ENCODE data around the gene PPP2R3A. TPM values are rescaled to one million over a fixed set of nuclear protein-coding genes. Genes with fewer than 3 reads are reported as not detected.

PPP2R3A gene
- total RNA-seq, 1 donor: 0.52 TPM

GRCh38 chr3:135990903-135991302, 25.4 kb downstream of the PPP2R3A start:
- Histone ChIP-seq H3K9me3 (ENCODE audit: low read depth, low read length) (no peaks in the 10 kb centered on the region), H3K4me3 (ENCODE audit: low read length) (no peak overlapping the region), H3K27me3 (ENCODE audit: insufficient read depth, low read length) (no peaks in the 10 kb centered on the region), H3K4me1 (ENCODE audit: insufficient read depth, low read length) (no peaks in the 10 kb centered on the region)

DNA sequence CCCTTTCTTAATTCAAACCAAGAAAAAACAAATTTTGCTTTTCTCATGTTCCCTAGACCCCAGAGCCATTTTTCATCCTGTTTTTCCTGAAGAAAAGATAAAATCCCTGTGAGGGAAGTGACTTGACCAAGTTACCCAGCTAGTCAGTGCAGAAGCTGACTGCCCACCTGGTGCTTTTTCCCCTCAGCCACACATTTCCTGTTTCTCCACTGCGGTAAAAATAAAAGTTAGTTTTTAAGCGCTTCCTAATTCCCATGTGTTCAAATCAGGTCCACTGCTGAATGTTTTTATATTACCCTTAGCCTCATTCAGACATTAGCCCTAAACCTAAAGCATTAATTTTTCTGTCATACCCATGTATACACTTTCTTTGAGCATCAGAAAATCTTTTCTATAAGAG, 26.1 kb downstream of the PPP2R3A start:
- Histone ChIP-seq H3K9me3 (ENCODE audit: low read depth, low read length) (no peaks in the 10 kb centered on the region), H3K4me3 (ENCODE audit: low read length) (no peak overlapping the region), H3K4me1 (ENCODE audit: insufficient read depth, low read length) (no peaks in the 10 kb centered on the region), H3K27me3 (ENCODE audit: insufficient read depth, low read length) (no peaks in the 10 kb centered on the region)

DNA sequence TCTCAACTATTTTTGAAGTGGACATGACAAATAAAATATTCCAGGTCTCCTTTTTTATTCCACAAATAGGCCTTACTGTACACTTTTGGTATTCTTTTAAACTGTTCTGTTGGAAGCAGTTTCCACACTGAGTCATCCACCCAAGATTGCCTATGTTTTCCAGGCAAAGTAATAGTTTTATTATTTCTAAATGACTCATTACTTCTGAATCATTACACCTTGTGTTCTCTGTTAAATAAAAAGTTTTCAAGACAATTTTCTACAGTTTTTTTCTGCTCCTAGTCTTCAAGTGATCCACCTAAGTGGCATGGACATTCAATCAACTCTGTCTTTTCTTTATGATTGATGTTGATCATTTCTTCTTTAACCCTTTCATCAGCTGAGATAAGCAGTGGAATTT, 26.5 kb downstream of the PPP2R3A start:
- H3K27me3 ChIP-seq (ENCODE audit: insufficient read depth, low read length): no peaks in the 10 kb centered on the region
- H3K4me3 ChIP-seq (ENCODE audit: low read length): no peak overlapping the region
- no peaks in the 10 kb centered on the region for H3K4me1 ChIP-seq (ENCODE audit: insufficient read depth, low read length)
- H3K9me3 ChIP-seq (ENCODE audit: low read depth, low read length): no peaks in the 10 kb centered on the region

DNA sequence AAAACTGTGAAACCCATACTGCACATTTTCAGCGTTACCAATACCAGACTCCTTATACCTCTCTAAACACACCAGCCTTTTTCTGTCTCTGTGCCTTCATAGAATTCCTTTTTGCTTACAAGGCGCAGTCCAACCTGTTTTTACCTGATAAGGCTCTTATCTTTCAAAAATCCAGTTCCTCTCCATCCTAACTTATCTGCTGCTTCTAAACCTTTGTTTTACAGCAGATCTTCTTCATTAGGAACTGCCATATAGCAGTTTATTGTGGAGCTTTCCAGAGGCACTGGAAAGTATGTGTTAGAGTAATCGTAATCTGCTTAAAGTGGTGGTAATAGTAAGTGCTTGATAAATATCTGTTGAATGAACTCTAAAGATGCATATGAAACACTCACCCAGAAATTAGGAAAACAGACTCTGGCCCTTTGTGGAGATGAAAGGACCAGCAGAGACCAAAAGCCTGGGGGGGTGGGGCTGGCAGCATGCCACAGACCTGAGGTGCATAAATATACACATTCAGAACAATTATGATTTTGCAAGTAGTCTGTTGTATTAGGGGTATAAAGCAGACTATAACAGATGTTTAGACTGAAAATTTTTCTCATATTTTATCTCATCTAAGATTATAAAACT, 29.3 kb downstream of the PPP2R3A start:
- Histone ChIP-seq H3K9me3 (ENCODE audit: low read depth, low read length) (no peaks in the 10 kb centered on the region), H3K27me3 (ENCODE audit: insufficient read depth, low read length) (no peaks in the 10 kb centered on the region), H3K4me1 (ENCODE audit: insufficient read depth, low read length) (no peaks in the 10 kb centered on the region), H3K4me3 (ENCODE audit: low read length) (no peak overlapping the region)

- no peaks in the 10 kb centered on the region for H3K4me1 ChIP-seq (ENCODE audit: insufficient read depth, low read length)
- H3K9me3 ChIP-seq (ENCODE audit: low read depth, low read length): no peaks in the 10 kb centered on the region
- H3K4me3 ChIP-seq (ENCODE audit: low read length): no peak overlapping the region
- no peaks in the 10 kb centered on the region for H3K27me3 ChIP-seq (ENCODE audit: insufficient read depth, low read length)
Measured at GRCh38 chr3:135995766-135996165, 30.2 kb downstream of the PPP2R3A start.

DNA sequence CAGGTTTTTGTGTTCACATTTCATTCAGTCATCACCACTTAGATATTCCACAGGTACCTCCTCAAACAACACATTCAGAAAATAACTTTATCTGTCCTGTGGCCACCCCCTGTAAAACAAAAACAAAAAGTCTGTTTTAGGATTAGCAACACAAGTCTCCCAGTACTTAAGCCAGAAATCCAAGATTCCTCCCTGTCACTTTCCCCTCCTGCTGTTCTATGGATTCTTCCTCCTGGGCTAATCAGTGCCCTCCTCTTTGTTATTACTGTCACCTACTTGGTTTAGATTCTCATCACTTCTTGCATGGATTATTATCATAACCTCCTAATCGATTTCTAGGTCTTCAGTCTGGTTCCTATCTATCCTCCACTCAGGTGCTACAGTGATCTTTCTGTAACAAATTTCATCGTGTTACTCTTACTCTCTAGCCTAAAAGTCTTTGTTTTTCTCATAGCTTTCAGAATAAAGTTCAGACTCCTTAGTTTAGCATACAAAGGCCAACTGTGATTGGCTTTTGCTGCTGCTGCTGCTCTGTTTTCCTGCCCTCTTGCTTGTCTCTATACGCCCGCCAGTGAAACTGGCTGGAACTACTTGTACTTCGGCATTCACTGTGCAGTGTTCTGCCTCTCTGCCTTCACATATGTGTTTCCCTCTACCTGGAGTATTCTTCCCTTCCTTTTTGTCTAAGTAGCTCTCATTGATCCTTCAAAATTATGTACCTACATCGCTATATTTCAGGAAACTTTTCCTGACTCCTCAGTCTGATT, 32.2 kb downstream of the PPP2R3A start:
- H3K9me3 ChIP-seq (ENCODE audit: low read depth, low read length): no peaks in the 10 kb centered on the region
- H3K27me3 ChIP-seq (ENCODE audit: insufficient read depth, low read length): no peaks in the 10 kb centered on the region
- H3K4me1 ChIP-seq (ENCODE audit: insufficient read depth, low read length): no peaks in the 10 kb centered on the region
- H3K4me3 ChIP-seq (ENCODE audit: low read length): no peak overlapping the region

- Histone ChIP-seq H3K4me1 (ENCODE audit: insufficient read depth, low read length) (no peaks in the 10 kb centered on the region), H3K4me3 (ENCODE audit: low read length) (no peak overlapping the region), H3K9me3 (ENCODE audit: low read depth, low read length) (no peaks in the 10 kb centered on the region), H3K27me3 (ENCODE audit: insufficient read depth, low read length) (no peaks in the 10 kb centered on the region)
Measured at GRCh38 chr3:136008221-136008620, 42.7 kb downstream of the PPP2R3A start.

GRCh38 chr3:136008732-136009470, 43.4 kb downstream of the PPP2R3A start:
- no peaks in the 10 kb centered on the region for H3K9me3 ChIP-seq (ENCODE audit: low read depth, low read length)
- no peaks in the 10 kb centered on the region for H3K4me1 ChIP-seq (ENCODE audit: insufficient read depth, low read length)
- H3K27me3 ChIP-seq (ENCODE audit: insufficient read depth, low read length): no peaks in the 10 kb centered on the region
- no peak overlapping the region for H3K4me3 ChIP-seq (ENCODE audit: low read length)

GRCh38 chr3:136018876-136019275, 53.3 kb downstream of the PPP2R3A start:
- Histone ChIP-seq H3K4me1 (ENCODE audit: insufficient read depth, low read length) (no peaks in the 10 kb centered on the region), H3K9me3 (ENCODE audit: low read depth, low read length) (no peaks in the 10 kb centered on the region)

GRCh38 chr3:136021803-136022202, 56.3 kb downstream of the PPP2R3A start:
- no peaks in the 10 kb centered on the region for H3K27me3 ChIP-seq (ENCODE audit: insufficient read depth, low read length)
- no peaks in the 10 kb centered on the region for H3K9me3 ChIP-seq (ENCODE audit: low read depth, low read length)
- H3K4me1 ChIP-seq (ENCODE audit: insufficient read depth, low read length): no peaks in the 10 kb centered on the region
- no peak overlapping the region for H3K4me3 ChIP-seq (ENCODE audit: low read length)

More at GRCh38 chr3:136018876-136019275, 53.3 kb downstream of the PPP2R3A start:
- Histone ChIP-seq H3K27me3 (ENCODE audit: insufficient read depth, low read length) (no peaks in the 10 kb centered on the region), H3K4me3 (ENCODE audit: low read length) (no peak overlapping the region)

GRCh38 chr3:136022529-136023263, 57.2 kb downstream of the PPP2R3A start:
- Histone ChIP-seq H3K9me3 (ENCODE audit: low read depth, low read length) (no peaks in the 10 kb centered on the region), H3K4me1 (ENCODE audit: insufficient read depth, low read length) (no peaks in the 10 kb centered on the region), H3K27me3 (ENCODE audit: insufficient read depth, low read length) (no peaks in the 10 kb centered on the region), H3K4me3 (ENCODE audit: low read length) (no peak overlapping the region)

GRCh38 chr3:136023264-136023978, 57.9 kb downstream of the PPP2R3A start:
- H3K27me3 ChIP-seq (ENCODE audit: insufficient read depth, low read length): no peaks in the 10 kb centered on the region
- H3K4me3 ChIP-seq (ENCODE audit: low read length): no peak overlapping the region
- H3K4me1 ChIP-seq (ENCODE audit: insufficient read depth, low read length): no peaks in the 10 kb centered on the region

GRCh38 chr3:136036306-136036705, 70.8 kb downstream of the PPP2R3A start:
- no peaks in the 10 kb centered on the region for H3K9me3 ChIP-seq (ENCODE audit: low read depth, low read length)
- no peak overlapping the region for H3K4me3 ChIP-seq (ENCODE audit: low read length)
- no peaks in the 10 kb centered on the region for H3K27me3 ChIP-seq (ENCODE audit: insufficient read depth, low read length)
- no peaks in the 10 kb centered on the region for H3K4me1 ChIP-seq (ENCODE audit: insufficient read depth, low read length)

More at GRCh38 chr3:136023264-136023978, 57.9 kb downstream of the PPP2R3A start:
- H3K9me3 ChIP-seq (ENCODE audit: low read depth, low read length): no peaks in the 10 kb centered on the region

- H3K4me3 ChIP-seq (ENCODE audit: low read length): no peak overlapping the region
- no peaks in the 10 kb centered on the region for H3K4me1 ChIP-seq (ENCODE audit: insufficient read depth, low read length)
- H3K27me3 ChIP-seq (ENCODE audit: insufficient read depth, low read length): no peaks in the 10 kb centered on the region
- H3K9me3 ChIP-seq (ENCODE audit: low read depth, low read length): no peaks in the 10 kb centered on the region
Measured at GRCh38 chr3:136038668-136039067, 73.1 kb downstream of the PPP2R3A start.

Measured in mononuclear cell (primary cell).